ENCODE data around the gene GPANK1. TPM values are rescaled to one million over a fixed set of nuclear protein-coding genes. Genes with fewer than 3 reads are reported as not detected.

GPANK1 gene
- total and polyA plus RNA-seq, 9 of the 15 experiments (the other 6 are each of a cell fraction or from before 2014, with no cell fraction given) = 32.2 to 111 (median 46.3) TPM

DNA sequence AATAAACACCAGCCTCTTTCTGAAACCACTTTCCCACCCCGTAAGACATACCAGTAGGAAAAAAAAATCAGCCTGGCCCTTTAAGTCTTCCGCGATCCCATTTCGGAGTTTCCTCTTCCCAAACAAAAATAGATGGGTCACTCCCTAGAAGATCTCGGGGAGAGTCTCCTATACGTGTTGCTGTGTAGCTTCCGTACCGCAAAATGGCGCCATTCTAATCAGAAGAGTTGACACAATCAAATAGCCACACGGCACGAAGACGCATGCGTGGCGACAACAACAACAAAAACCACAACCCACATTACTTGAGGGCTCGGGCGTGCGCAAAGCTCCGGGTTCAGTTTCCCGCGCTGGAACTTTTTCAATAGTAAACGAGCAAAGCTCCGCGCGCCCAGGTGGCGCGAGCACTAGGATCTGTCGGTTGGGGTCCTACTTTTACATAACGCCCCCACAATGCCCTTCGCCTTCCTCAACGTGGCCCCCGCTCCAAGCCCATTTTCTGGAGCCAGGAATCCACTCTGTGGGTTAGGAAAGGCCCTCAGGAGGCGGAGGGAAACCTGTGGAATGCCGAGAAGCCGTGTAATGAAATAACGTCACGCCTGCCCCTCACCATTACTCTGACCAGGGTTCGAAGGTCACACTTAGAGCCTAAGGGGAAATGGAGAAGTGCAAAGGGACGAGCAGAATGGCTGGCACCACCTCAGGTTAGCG lies at the start of gene GPANK1 (continued):
- TF ChIP-seq BCOR (IDR thresholded peaks at IDR 0.05) (no peak), SRF (CRISPR knock-in tag; IDR thresholded peaks at IDR 0.05) (peak in 1 of 2 experiments; percentile 73; a peak in 1 of 4 replicates), HDAC2 (IDR thresholded peaks at IDR 0.05) (peak; percentile 43; the same call in 1 of the 2 replicates), TEAD1 (CRISPR knock-in tag; IDR thresholded peaks at IDR 0.05) (peak; percentile 69 to 76; a peak in 1 of 4 replicates), MEIS2 (IDR thresholded peaks at IDR 0.05; ENCODE audit: partially characterized antibody) (peak; percentile 91)

DNA sequence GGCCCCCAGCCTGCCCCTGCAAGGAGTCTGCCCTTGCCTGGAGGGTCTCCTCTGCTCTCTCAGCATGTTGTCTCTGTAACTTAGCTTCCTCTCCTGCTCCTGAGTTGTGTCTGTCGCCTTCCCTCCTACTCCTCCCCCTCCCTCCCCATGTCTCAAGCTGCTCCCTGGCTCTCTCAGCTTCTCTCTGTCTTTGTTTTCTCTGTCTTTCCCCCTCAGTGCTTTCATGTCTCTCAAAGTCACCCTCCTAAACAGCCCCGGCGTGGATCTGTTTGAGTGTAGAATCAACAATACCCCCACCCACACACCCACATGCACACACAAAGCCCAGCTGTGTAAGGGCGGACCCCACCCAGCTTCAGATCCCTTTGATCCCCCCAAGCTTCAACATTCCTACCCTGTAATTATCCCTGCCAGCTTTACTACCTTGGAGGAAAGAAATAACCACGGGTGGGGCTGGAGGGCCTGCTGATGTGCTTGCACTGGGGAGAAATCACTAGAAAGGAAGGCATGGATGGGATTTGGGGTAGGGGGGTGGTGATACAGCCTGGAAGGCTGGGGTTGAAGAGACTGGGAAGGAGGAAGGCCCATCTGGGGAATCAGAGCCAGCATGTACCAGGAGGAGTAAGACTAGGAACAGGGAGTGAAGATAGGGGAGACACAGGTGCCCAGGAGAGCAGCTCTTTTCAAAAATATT lies 49.3 kb upstream of the GPANK1 start:
- Histone ChIP-seq H4K20me1 (replicated peaks; ENCODE audit: control insufficient read depth, insufficient read depth, low read length) (no peaks in the 10 kb centered on the region), H2AFZ (ENCODE audit: low read depth, low read length) (peak overlapping the region; percentile 49), H3K9me3 (replicated peaks; ENCODE audit: control insufficient read depth, insufficient read depth, low read depth, low read length) (no peaks in the 10 kb centered on the region), H3K36me3 (ENCODE audit: control insufficient read depth, insufficient read depth, low read length) (no peaks in the 10 kb centered on the region), H3K79me2 (ENCODE audit: control insufficient read depth, insufficient read depth, low read length) (no peaks in the 10 kb centered on the region), H3K27ac (ENCODE audit: extremely low read depth, low read depth, low read length) (no peak overlapping the region), H3K4me2 (ENCODE audit: insufficient read depth, low read length) (no peak overlapping the region), H3K4me3 (no peak overlapping the region), H3K4me1 (replicated peaks in 1 of 2; ENCODE audit: control insufficient read depth in 2 of 2, insufficient read depth in 2 of 2, low read length in 2 of 2) (peaks cover 31 to 46% of the 10 kb centered on the region in 2 experiments), H3K9me1 (ENCODE audit: control insufficient read depth, insufficient read depth, low read length) (no peaks in the 10 kb centered on the region), H3K9ac (ENCODE audit: insufficient read depth in 1 of 2, low read depth in 2 of 2, low read length in 2 of 2) (peak overlapping the region in 1 of 2 experiments; percentile 81; a peak in 2 of 4 replicates), H3K27me3 (ENCODE audit: control insufficient read depth in 2 of 2, insufficient read depth in 2 of 2, low read length in 2 of 2) (no peaks in the 10 kb centered on the region)
- in situ Hi-C loops (cut with MboI) = no loop called here
- 32% methylated on average over 5 of the region's 5 CpGs for WGBS (ENCODE audit: insufficient coverage, low coverage, missing lambda C conversion rate)
- FAIRE-seq (no peak), DNase-seq (ENCODE audit: extremely low read depth in 1 of 4, low spot score in 3 of 4) (no peak), ATAC-seq (peak; percentile 8; the same call in 2 of the 3 replicates)
- CTCF ChIA-PET (ENCODE audit: low intra/inter-chr PET ratio) = no interaction called here
- POLR2A ChIA-PET = interaction anchor here (0.6 to 12.4 kb wide), 13 partner anchors 11 to 1132 kb away, joined by 3 to 223 read pairs (median 5); partner anchors contain the start of genes ABHD16A, BAG6, DDAH2 and HSPA1B
- intact Hi-C loops (cut with micrococcal nuclease) = no loop called here
- BruUV-seq (replicated peaks) = no TSS peak
- TF ChIP-seq SMARCE1 (IDR thresholded peaks at IDR 0.05) (0 out of 2 replicates have a peak, but pooled peaks have one; percentile 34), NEUROD1 (IDR thresholded peaks at IDR 0.05; ENCODE audit: borderline replicate concordance, low read depth, low read length, partially characterized antibody) (no peak), AFF1 (IDR thresholded peaks at IDR 0.05; ENCODE audit: low read depth in 1 of 2, partially characterized antibody in 2 of 2) (peak in 1 of 2 experiments; percentile 25), LEF1 (IDR thresholded peaks at IDR 0.05) (peak; percentile 28; the same call in 1 of the 2 replicates), EGR1 (conservative IDR thresholded peaks at IDR 0.05) (peak; percentile 43), TFAP4 (CRISPR knock-in tag; IDR thresholded peaks at IDR 0.05; ENCODE audit: borderline replicate concordance) (peak; percentile 8; the same call in 1 of the 2 replicates), HDAC2 (IDR thresholded peaks at IDR 0.05) (no peak), NRF1 (conservative IDR thresholded peaks at IDR 0.05 in 1 of 2, IDR thresholded peaks at IDR 0.05 in 1 of 2) (no peak)
